Left ventricle myocardium inferior (tissue), 1 donor: ENCODE results near the gene SLC34A1. TPM values are rescaled to one million over a fixed set of nuclear protein-coding genes. Genes with fewer than 3 reads are reported as not detected.

Experiments
- DNase-seq: peaks from one replicate; pipeline ENCODE4 v3.0.0-alpha.2; 2020
- H3K27ac ChIP-seq: fragments of 200-600 bp; replicated peaks from 2 replicates; pipeline ENCODE4 v1.8.0; 2021
- H3K27me3 ChIP-seq: fragments of 200-600 bp; 2 replicates; pipeline ENCODE4 v1.8.0; 2021; ENCODE audit warnings: low read depth
- H3K36me3 ChIP-seq: fragments of 200-600 bp; 2 replicates; pipeline ENCODE4 v1.8.0; 2021
- H3K4me1 ChIP-seq: fragments of 200-600 bp; 2 replicates; pipeline ENCODE4 v1.8.0; 2021
- H3K4me3 ChIP-seq: fragments of 200-600 bp; 2 replicates; pipeline ENCODE4 v1.8.0; 2021; ENCODE audit warnings: mild to moderate bottlenecking, moderate library complexity
- H3K9me3 ChIP-seq: fragments of 200-600 bp; replicated peaks from 2 replicates; pipeline ENCODE4 v1.8.0; 2021
- CTCF ChIP-seq: fragments of 200-600 bp; IDR thresholded peaks from 2 replicates; pipeline ENCODE4 v1.8.0; 2021; ENCODE audit warnings: antibody characterized with exemption, mild to moderate bottlenecking, borderline replicate concordance
- intact Hi-C: fragments of 100-400 bp; cut with micrococcal nuclease; formaldehyde crosslinking; loops from one replicate; pipeline ENCODE4 v1.11.0; 2022
- total RNA-seq: library from RNA; stranded (reverse); fragmentation: NEBNext Ultra II Directional; extraction: Animal tissue kit (Norgen Biotek cat#: 25700); gene quantifications from one replicate; pipeline ENCODE4 v1.2.1, GENCODE V29; 2021
- donor health status: DM: no; HTN: yes; CAD: no; lungs with severe emphysema.

Gene SLC34A1
- total RNA-seq, 1 donor from 2014 or later = not detected

DNA sequence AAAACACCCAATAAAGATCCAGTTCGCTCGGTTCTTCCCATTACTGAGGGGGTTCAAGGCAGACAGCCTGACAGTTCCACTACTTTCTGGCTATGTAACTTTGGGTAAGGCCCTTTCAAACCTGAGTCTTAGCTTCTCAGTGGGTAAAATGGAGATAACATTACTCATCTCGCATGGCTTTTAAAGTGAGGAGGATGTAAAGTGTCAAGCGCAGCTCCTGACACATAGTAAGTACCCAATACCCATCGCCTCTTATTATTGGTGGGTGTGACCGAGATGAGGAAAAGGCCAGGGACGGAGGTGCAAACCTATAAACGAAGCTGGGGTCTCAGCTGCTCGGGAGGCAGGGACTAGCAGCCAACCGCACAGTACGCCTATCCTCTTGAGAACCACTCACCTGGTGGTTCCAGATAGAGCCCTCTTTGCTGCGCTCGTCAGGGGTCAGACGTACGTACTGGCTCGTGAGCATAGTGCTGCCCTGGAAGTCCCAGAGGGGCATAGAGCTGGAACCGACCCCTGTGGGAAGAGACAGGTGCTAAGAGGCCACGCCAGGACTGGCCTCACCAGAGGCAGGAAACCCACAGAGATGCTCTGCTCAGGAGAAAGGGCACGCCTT lies 33.4 kb upstream of the SLC34A1 start:
- Histone ChIP-seq H3K27me3 (no peaks in the 10 kb centered on the region), H3K9me3 (no peaks in the 10 kb centered on the region), H3K4me1 (peaks cover 44% of the 10 kb centered on the region), H3K4me3 (peak overlapping the region; percentile 100), H3K27ac (peak overlapping the region; percentile 98), H3K36me3 (peaks cover 27% of the 10 kb centered on the region)
- no peak for TF ChIP-seq CTCF
- intact Hi-C loops = no loop called here
- no peak for DNase-seq

GRCh38 chr5:177351392-177352329 lies 32.6 kb upstream of the SLC34A1 start, which contains the start of gene LMAN2:
TSS of gene LMAN2 (minus strand) at chr5:177351668. CDS start at chr5:177351647, 21 bp downstream.
- no peak for TF ChIP-seq CTCF
- Histone ChIP-seq H3K9me3 (no peaks in the 10 kb centered on the region), H3K36me3 (peaks cover 24% of the 10 kb centered on the region), H3K27me3 (no peaks in the 10 kb centered on the region), H3K27ac (peak within 1 kb of the TSS; percentile 98), H3K4me1 (peaks cover 42% of the 10 kb centered on the region), H3K4me3 (peak within 1 kb of the TSS; percentile 100)
- peak; percentile 93 for DNase-seq
- intact Hi-C loops = no loop called here

DNA sequence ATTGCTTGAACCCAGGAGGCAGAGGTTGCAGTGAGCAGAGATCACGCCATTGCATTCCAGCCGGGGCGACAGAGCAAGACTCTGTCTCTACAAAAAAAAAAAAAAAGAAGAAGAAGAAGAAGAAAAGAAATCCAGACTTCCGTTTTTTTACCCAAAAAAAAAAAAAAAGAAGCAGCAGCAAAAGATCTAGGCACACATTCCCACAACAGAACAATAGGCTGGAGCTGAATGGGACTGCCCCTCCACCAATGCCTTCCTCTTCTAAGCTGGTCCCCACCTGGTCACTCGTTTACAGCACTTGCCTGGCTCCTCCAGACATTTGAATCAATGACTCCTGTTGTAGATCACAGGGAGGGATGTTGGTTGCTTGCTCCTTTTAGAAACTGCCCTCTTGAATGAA lies 31.1 kb upstream of the SLC34A1 start:
- Histone ChIP-seq H3K4me1 (peaks cover 40% of the 10 kb centered on the region), H3K27ac (no peak overlapping the region), H3K4me3 (no peak overlapping the region), H3K36me3 (peaks cover 12% of the 10 kb centered on the region), H3K9me3 (no peaks in the 10 kb centered on the region), H3K27me3 (peaks cover 4% of the 10 kb centered on the region)
- TF ChIP-seq CTCF = no peak
- DNase-seq = no peak
- intact Hi-C loops = no loop called here

GRCh38 chr5:177354256-177354655 lies 30.0 kb upstream of the SLC34A1 start:
- TF ChIP-seq CTCF = no peak
- H3K9me3 ChIP-seq = no peaks in the 10 kb centered on the region
- peaks cover 11% of the 10 kb centered on the region for H3K27me3 ChIP-seq
- H3K27ac ChIP-seq = no peak overlapping the region
- intact Hi-C loops = no loop called here
- DNase-seq = no peak
- H3K4me3 ChIP-seq = no peak overlapping the region
- peaks cover 43% of the 10 kb centered on the region for H3K4me1 ChIP-seq
- peaks cover 6% of the 10 kb centered on the region for H3K36me3 ChIP-seq

GRCh38 chr5:177354711-177355110 lies 29.5 kb upstream of the SLC34A1 start:
- Histone ChIP-seq H3K36me3 (peaks cover 2% of the 10 kb centered on the region), H3K4me3 (no peak overlapping the region), H3K27ac (no peak overlapping the region), H3K27me3 (peaks cover 11% of the 10 kb centered on the region), H3K4me1 (peaks cover 43% of the 10 kb centered on the region), H3K9me3 (no peaks in the 10 kb centered on the region)
- TF ChIP-seq CTCF = no peak
- DNase-seq = no peak
- intact Hi-C loops = no loop called here
